ENCODE results near the gene DOCK10. TPM values are rescaled to one million over a fixed set of nuclear protein-coding genes. Genes with fewer than 3 reads are reported as not detected.

DOCK10 gene
- total and polyA plus RNA-seq, 2 donors (not counting 1 experiment from before 2014, with no cell fraction given) = 20.8 to 26.3 TPM

DNA sequence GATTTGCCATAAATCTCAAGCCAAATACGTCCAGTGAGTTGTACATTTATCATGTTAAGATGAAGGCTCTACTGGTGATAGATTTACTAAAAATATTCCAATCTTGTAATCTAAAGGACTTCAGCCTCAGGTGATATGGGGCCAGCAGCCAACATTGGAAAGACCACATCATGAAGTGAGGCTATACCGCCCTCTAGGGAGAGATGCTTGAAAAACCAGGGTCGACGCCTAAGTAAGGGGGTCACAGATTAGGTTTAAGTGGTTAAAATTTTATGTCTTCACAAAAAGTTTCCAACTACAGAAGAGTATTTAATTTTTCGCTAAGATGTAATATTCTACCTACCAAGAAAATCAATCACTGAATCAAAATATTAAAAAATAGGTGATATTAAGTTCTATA is 33.3 kb downstream of the DOCK10 start:
- Histone ChIP-seq H4K20me1 (ENCODE audit: control insufficient read depth, extremely low read depth, insufficient read depth, low read length) (no peaks in the 10 kb centered on the region), H3K9me3 (ENCODE audit: control insufficient read depth, insufficient read depth, low read depth, low read length) (no peaks in the 10 kb centered on the region), H3K4me3 (replicated peaks in 1 of 4; ENCODE audit: control extremely low read depth in 1 of 4, insufficient read depth in 1 of 4, low read depth in 3 of 4, low read length in 4 of 4) (no peak overlapping the region), H3K4me1 (ENCODE audit: control insufficient read depth, extremely low read depth, insufficient read depth, low read length) (peaks cover 5% of the 10 kb centered on the region), H3K4me2 (ENCODE audit: extremely low read depth, insufficient read depth, low read length) (no peak overlapping the region), H3K36me3 (ENCODE audit: control insufficient read depth, insufficient read depth, low read length) (no peaks in the 10 kb centered on the region), H3K27me3 (ENCODE audit: control insufficient read depth, insufficient read depth, low read length) (no peaks in the 10 kb centered on the region), H3K79me2 (ENCODE audit: control insufficient read depth, insufficient read depth, low read length) (peaks cover 16% of the 10 kb centered on the region), H3K9ac (ENCODE audit: insufficient read depth, low read length) (no peak overlapping the region), H2AFZ (ENCODE audit: low read length) (no peak overlapping the region), H3K27ac (ENCODE audit: insufficient read depth, low read length) (no peak overlapping the region)
- peak in 1 of 2 donors; percentile 26 for DNase-seq (ENCODE audit: low read depth in 2 of 2)
- TF ChIP-seq, protein P1, sequence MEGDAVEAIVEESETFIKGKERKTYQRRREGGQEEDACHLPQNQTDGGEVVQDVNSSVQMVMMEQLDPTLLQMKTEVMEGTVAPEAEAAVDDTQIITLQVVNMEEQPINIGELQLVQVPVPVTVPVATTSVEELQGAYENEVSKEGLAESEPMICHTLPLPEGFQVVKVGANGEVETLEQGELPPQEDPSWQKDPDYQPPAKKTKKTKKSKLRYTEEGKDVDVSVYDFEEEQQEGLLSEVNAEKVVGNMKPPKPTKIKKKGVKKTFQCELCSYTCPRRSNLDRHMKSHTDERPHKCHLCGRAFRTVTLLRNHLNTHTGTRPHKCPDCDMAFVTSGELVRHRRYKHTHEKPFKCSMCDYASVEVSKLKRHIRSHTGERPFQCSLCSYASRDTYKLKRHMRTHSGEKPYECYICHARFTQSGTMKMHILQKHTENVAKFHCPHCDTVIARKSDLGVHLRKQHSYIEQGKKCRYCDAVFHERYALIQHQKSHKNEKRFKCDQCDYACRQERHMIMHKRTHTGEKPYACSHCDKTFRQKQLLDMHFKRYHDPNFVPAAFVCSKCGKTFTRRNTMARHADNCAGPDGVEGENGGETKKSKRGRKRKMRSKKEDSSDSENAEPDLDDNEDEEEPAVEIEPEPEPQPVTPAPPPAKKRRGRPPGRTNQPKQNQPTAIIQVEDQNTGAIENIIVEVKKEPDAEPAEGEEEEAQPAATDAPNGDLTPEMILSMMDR (conservative IDR thresholded peaks at IDR 0.05 in 1 of 2, IDR thresholded peaks at IDR 0.05 in 1 of 2; ENCODE audit: low read depth in 1 of 2, low read length in 2 of 2) = peak in 1 of 2 donors; percentile 43
- TF ChIP-seq EZH2 (IDR thresholded peaks at IDR 0.05; ENCODE audit: low read length, missing control alignments) = no peak

- Histone ChIP-seq H3K4me1 (ENCODE audit: control insufficient read depth, extremely low read depth, insufficient read depth, low read length) (peaks cover 3% of the 10 kb centered on the region), H4K20me1 (ENCODE audit: control insufficient read depth, extremely low read depth, insufficient read depth, low read length) (no peaks in the 10 kb centered on the region), H3K9ac (ENCODE audit: insufficient read depth, low read length) (no peak overlapping the region), H3K36me3 (ENCODE audit: control insufficient read depth, insufficient read depth, low read length) (no peaks in the 10 kb centered on the region), H3K4me2 (ENCODE audit: extremely low read depth, insufficient read depth, low read length) (no peak overlapping the region), H3K27ac (ENCODE audit: insufficient read depth, low read length) (no peak overlapping the region), H3K79me2 (ENCODE audit: control insufficient read depth, insufficient read depth, low read length) (peaks cover 13% of the 10 kb centered on the region), H3K9me3 (ENCODE audit: control insufficient read depth, insufficient read depth, low read depth, low read length) (no peaks in the 10 kb centered on the region), H2AFZ (ENCODE audit: low read length) (no peak overlapping the region), H3K4me3 (replicated peaks in 1 of 4; ENCODE audit: control extremely low read depth in 1 of 4, insufficient read depth in 1 of 4, low read depth in 3 of 4, low read length in 4 of 4) (no peak overlapping the region), H3K27me3 (ENCODE audit: control insufficient read depth, insufficient read depth, low read length) (no peaks in the 10 kb centered on the region)
- DNase-seq (ENCODE audit: low read depth in 2 of 2) = no peak
- TF ChIP-seq EZH2 (IDR thresholded peaks at IDR 0.05; ENCODE audit: low read length, missing control alignments) = no peak
- TF ChIP-seq, protein P1 (conservative IDR thresholded peaks at IDR 0.05 in 1 of 2, IDR thresholded peaks at IDR 0.05 in 1 of 2; ENCODE audit: low read depth in 1 of 2, low read length in 2 of 2) = no peak
Measured at GRCh38 chr2:225008179-225008856, 34.0 kb downstream of the DOCK10 start.

- no peak overlapping the region for H3K9ac ChIP-seq (ENCODE audit: insufficient read depth, low read length)
- no peaks in the 10 kb centered on the region for H3K27me3 ChIP-seq (ENCODE audit: control insufficient read depth, insufficient read depth, low read length)
- H3K4me2 ChIP-seq (ENCODE audit: extremely low read depth, insufficient read depth, low read length) = no peak overlapping the region
- H4K20me1 ChIP-seq (ENCODE audit: control insufficient read depth, extremely low read depth, insufficient read depth, low read length) = no peaks in the 10 kb centered on the region
- no peak overlapping the region for H2AFZ ChIP-seq (ENCODE audit: low read length)
- no peak for DNase-seq (ENCODE audit: low read depth in 2 of 2)
- no peak for TF ChIP-seq EZH2 (IDR thresholded peaks at IDR 0.05; ENCODE audit: low read length, missing control alignments)
- TF ChIP-seq, protein P1 (conservative IDR thresholded peaks at IDR 0.05 in 1 of 2, IDR thresholded peaks at IDR 0.05 in 1 of 2; ENCODE audit: low read depth in 1 of 2, low read length in 2 of 2) = no peak
- H3K4me3 ChIP-seq (replicated peaks in 1 of 4; ENCODE audit: control extremely low read depth in 1 of 4, insufficient read depth in 1 of 4, low read depth in 3 of 4, low read length in 4 of 4) = no peak overlapping the region
- H3K27ac ChIP-seq (ENCODE audit: insufficient read depth, low read length) = no peak overlapping the region
- H3K9me3 ChIP-seq (ENCODE audit: control insufficient read depth, insufficient read depth, low read depth, low read length) = no peaks in the 10 kb centered on the region
- H3K4me1 ChIP-seq (ENCODE audit: control insufficient read depth, extremely low read depth, insufficient read depth, low read length) = peaks cover 6% of the 10 kb centered on the region
- no peaks in the 10 kb centered on the region for H3K36me3 ChIP-seq (ENCODE audit: control insufficient read depth, insufficient read depth, low read length)
- H3K79me2 ChIP-seq (ENCODE audit: control insufficient read depth, insufficient read depth, low read length) = peaks cover 12% of the 10 kb centered on the region
Measured at GRCh38 chr2:225006730-225007129, 35.5 kb downstream of the DOCK10 start.
